Left colon (tissue), 2 donors: ENCODE measurements around the gene PRPF6. TPM values are rescaled to one million over a fixed set of nuclear protein-coding genes. Genes with fewer than 3 reads are reported as not detected.
"Not testable (repeated sequence)": the region's sequence is repeated elsewhere in the genome, so short reads cannot be mapped to it uniquely, and the experiment has no call there.

Source experiments
- ATAC-seq: fragments of 200-7000 bp; cut with Tn5 transposase; one replicate; pipeline ENCODE4 v1.9.1; 2020; ENCODE audit warnings: mild to moderate bottlenecking, moderate library complexity
- DNase-seq, 2 donors: peaks; one replicate each; pipeline ENCODE4 v3.0.0-alpha.2; 2020
- intact Hi-C, 2 donors: fragments of 100-400 bp; cut with DNase I in 1 of 2; cut with micrococcal nuclease in 1 of 2; formaldehyde crosslinking; loops; one replicate each; pipeline versions ENCODE4 v1.11.2 to v1.14.0; 2022; cut with DNase I, micrococcal nuclease
- total RNA-seq, 2 donors: library from RNA; stranded (reverse); fragmentation: NEBNext Ultra II Directional; extraction: Animal tissue kit (Norgen Biotek cat#: 25700); gene quantifications; one replicate each; pipeline ENCODE4 v1.2.1, GENCODE V29; 2021
- donor health status: DM: no; HTN: no; CAD: no.
- donor health status: DM: yes; HTN: yes; CAD: no.

The PRPF6 gene
- total RNA-seq, 2 donors from 2014 or later: 51.7 to 51.8 TPM

- intact Hi-C loops: loop anchor here (5.0 to 10.0 kb wide), 3 partner anchors 66 to 436 kb away; partner anchors contain the start of gene PTK6 (in 2 of the 2)
- ATAC-seq: no peak
- DNase-seq: no peak
Measured at GRCh38 chr20:63970714-63971431, 10.1 kb upstream of the PRPF6 start.

GRCh38 chr20:63971960-63972311, 9.0 kb upstream of the PRPF6 start:
- DNase-seq, ATAC-seq: not testable (repeated sequence)
- intact Hi-C loops: loop anchor here (5.0 to 10.0 kb wide), 3 partner anchors 67 to 437 kb away; partner anchors contain the start of gene PTK6 (in 2 of the 2)

DNA sequence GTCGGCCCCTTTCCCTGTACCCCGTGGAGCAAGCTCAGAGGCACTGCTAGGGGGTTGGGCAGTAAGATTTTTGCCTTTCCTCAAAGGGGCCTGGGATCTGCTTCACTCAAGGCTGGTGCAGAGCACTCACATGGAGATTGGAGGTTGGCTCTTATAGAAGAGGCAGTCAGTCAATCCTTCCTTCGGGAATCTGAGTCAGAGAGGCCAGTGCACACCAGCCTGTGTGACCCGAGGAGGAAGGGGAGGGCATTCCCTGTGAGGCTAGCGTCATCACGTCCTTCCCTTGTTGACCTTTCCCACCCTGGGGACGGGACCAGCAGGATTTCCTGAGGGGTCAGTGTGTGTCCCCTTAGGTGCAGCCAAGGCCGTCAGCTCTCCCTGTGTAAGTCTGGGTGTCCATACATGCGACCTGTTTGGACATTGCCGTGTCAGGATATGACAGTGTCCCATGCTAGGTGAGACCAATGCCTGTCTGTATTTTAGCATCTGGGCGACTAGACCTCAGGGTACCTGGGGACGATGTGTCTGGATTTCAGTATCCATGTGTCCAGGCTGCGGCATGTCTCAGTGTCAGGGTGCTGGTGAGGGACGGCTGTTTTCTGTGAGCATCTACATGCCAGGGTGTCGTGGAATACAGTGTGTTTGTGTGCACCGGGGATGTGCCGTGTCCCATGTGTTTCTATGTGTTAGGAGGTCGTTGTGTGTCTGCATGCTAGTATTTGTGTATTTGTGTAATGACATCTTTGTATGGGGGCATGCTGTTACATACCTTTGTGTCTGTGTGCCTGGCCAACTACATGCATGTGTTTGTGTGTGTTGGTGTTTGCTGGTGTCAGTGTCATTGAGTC, 8.4 kb upstream of the PRPF6 start:
- no peak for ATAC-seq
- DNase-seq: no peak
- intact Hi-C loops: loop anchor here (5.0 to 10.0 kb wide), 3 partner anchors 68 to 438 kb away; partner anchors contain the start of gene PTK6 (in 2 of the 2)

- intact Hi-C loops: loop anchor here (5.0 to 10.0 kb wide), 3 partner anchors 68 to 438 kb away; partner anchors contain the start of gene PTK6 (in 2 of the 2)
- ATAC-seq (no peak), DNase-seq (no peak)
Measured at GRCh38 chr20:63973160-63973479, 7.8 kb upstream of the PRPF6 start.

DNA sequence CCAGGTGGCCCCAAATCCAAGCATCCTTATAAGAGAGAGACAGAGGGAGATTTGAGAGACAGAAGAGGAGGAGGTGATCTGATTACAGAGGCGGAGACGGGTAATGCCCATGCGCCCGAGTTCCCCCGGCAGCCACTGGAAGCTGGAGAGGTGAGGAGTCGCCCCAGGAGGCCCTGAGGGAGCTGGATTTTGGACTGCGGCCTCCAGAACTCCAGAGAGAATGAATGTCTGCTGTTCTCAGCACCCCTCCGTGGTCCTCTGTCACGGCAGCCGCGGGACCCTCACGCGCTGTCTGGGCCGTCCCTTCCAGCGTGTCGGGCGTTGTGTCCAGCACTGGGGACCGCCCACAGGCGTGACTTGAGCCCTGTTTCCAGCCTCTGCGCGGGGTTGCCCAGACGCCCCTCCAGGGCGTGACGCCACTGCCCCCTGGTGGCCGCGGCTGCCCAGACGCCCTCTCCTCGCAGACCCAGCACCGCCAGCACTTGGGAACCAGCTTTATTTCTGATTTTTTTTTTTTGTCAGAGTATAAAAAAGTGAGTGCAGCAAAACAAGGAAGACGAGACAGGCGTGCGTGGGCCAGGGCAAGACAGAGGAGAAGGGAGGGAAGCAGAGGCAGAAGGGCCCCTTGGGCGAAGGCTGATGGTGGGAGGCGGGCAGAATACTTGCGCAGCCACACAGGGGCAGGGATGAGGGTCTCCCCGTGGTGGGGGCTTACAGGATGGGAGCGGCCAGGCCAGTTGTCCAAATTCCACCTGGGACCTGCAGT, 7.1 kb upstream of the PRPF6 start:
- ATAC-seq (peak; percentile 81), DNase-seq (peak; percentile 79 to 90)
- intact Hi-C loops: loop anchor here (5.0 to 10.0 kb wide), 3 partner anchors 69 to 439 kb away; partner anchors contain the start of gene PTK6 (in 2 of the 2)

- ATAC-seq (no peak), DNase-seq (no peak)
- intact Hi-C loops: loop anchor here (5.0 to 10.0 kb wide), 3 partner anchors 70 to 440 kb away; partner anchors contain the start of gene PTK6 (in 2 of the 2)
Measured at GRCh38 chr20:63974402-63975200, 6.3 kb upstream of the PRPF6 start.

GRCh38 chr20:63976511-63976910, 4.4 kb upstream of the PRPF6 start:
- intact Hi-C loops: loop anchor here (10.0 kb wide), 2 partner anchors 72 to 442 kb away; partner anchors contain the start of gene PTK6 (in 1 of the 2)
- not testable (repeated sequence) for DNase-seq, ATAC-seq

GRCh38 chr20:63976980-63977738, 3.8 kb upstream of the PRPF6 start:
- DNase-seq: no peak
- intact Hi-C loops: loop anchor here (10.0 kb wide), 2 partner anchors 72 to 442 kb away; partner anchors contain the start of gene PTK6 (in 1 of the 2)
- ATAC-seq: no peak

DNA sequence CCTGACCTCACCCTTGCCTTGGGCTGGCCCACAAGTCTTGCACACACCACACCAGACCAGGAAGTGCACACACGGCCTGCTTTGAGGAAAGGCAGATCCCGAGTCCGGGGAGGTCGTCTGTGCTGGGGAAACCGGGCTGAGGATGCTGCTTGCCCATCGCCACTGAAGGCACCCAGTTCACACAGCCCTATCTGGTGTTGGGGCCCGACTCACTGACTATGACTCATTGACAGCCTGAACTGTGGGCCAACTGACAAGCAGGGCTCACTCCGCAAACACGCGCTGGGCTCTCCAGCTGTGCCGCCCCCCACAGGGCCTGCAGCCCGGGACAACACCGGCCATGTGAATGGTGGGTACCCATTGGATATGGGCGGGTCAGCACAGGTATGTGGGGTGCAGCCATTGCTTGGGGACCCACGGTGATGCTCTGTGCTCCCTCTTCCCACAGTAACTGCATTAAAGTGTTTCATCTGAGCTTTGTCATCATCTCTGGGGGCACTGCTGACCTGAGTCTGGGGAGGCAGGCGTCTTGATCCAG, 3.1 kb upstream of the PRPF6 start:
- DNase-seq: no peak
- no peak for ATAC-seq
- intact Hi-C loops: loop anchor here (10.0 kb wide), 2 partner anchors 73 to 443 kb away; partner anchors contain the start of gene PTK6 (in 1 of the 2)

- intact Hi-C loops: loop anchor here (10.0 kb wide), 2 partner anchors 74 to 444 kb away; partner anchors contain the start of gene PTK6 (in 1 of the 2)
- peak; percentile 63 for ATAC-seq
Measured at GRCh38 chr20:63978319-63979228, 2.4 kb upstream of the PRPF6 start.

DNA sequence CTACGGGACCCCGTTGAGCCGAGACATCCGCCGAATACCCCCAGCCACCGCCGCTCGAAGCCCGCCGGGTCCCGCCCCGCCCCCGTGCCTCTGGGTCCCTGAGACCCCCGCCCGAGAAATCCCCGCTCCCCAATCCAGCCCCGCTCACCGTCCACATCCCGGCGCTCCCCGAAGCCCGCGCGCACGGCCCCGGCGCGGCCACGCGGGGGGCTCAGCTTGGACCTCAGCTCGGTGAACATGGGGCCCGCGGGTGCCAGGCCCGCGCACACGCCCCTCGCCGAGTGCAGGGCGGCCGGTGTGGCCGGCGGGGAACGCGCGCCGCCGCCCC, 1.7 kb upstream of the PRPF6 start:
- intact Hi-C loops: loop anchor here (10.0 kb wide), 2 partner anchors 74 to 444 kb away; partner anchors contain the start of gene PTK6 (in 1 of the 2)
- ATAC-seq: no peak
- no peak for DNase-seq

More at GRCh38 chr20:63978319-63979228, 2.4 kb upstream of the PRPF6 start:
- peak; percentile 88 to 90 for DNase-seq

GRCh38 chr20:63979557-63980316, 1.2 kb upstream of the PRPF6 start, which contains the start of gene SAMD10:
Gene SAMD10, minus strand, starts transcription at chr20:63979642. Its CDS starts 175 bp downstream, at chr20:63979467.
- ATAC-seq (peak; percentile 35), DNase-seq (peak; percentile 68)
- intact Hi-C loops: loop anchor here (10.0 kb wide), 2 partner anchors 75 to 445 kb away; partner anchors contain the start of gene PTK6 (in 1 of the 2)

DNA sequence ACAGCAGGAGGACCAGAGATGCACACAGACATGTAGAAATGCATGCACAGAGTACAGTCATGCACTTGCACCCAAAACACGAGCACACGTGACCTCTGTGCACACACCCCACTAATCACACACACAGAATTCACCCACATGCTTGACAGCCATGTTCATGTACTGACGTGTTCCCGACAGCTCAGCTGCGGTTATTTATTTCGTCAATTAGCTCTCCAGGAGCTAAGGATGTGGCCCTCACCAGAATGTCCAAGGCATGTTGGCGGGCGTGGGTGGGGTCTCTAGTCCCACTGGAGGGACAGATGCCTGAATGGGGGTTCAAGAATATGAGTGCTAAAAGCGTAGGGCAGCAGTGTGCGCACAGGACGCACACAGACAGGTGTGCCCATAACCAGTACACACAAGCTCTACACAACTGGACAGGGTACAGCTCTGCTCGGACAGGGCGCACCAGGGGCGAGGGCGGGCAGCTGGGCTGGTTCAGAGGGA, 571 bp upstream of the PRPF6 start:
- intact Hi-C loops: no loop called here
- no peak for DNase-seq
- no peak for ATAC-seq

- DNase-seq (no peak), ATAC-seq (no peak)
- intact Hi-C loops: no loop called here
Measured at GRCh38 chr20:63982937-63983336, 2.0 kb downstream of the PRPF6 start.

- intact Hi-C loops: no loop called here
- ATAC-seq (no peak), DNase-seq (no peak)
Measured at GRCh38 chr20:64000906-64001305, 20.0 kb downstream of the PRPF6 start.
